ENCODE results near the gene CKS2.
"Not testable (repeated sequence)": the region's sequence is repeated elsewhere in the genome, so short reads cannot be mapped to it uniquely, and the experiment has no call there.

DNA sequence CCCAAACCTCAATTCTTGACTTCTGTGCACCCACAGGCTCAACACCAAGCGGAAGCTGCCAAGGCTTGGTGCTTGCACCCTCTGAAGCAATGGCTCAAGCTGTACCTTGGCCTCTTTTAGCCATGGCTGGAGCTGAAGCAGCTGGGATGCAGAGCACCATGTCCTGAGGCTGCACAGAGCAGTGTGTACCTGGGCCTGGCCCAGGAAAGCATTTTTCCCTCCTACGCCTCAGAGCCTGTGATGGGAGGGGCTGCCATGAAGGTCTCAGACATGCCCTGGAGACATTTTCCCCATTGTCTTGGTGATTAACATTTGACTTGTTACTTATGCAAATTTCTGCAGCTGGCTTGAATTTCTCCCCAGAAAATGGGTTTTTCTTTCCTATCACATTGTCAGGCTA lies 35.0 kb upstream of the CKS2 start:
- TF ChIP-seq, protein P1, sequence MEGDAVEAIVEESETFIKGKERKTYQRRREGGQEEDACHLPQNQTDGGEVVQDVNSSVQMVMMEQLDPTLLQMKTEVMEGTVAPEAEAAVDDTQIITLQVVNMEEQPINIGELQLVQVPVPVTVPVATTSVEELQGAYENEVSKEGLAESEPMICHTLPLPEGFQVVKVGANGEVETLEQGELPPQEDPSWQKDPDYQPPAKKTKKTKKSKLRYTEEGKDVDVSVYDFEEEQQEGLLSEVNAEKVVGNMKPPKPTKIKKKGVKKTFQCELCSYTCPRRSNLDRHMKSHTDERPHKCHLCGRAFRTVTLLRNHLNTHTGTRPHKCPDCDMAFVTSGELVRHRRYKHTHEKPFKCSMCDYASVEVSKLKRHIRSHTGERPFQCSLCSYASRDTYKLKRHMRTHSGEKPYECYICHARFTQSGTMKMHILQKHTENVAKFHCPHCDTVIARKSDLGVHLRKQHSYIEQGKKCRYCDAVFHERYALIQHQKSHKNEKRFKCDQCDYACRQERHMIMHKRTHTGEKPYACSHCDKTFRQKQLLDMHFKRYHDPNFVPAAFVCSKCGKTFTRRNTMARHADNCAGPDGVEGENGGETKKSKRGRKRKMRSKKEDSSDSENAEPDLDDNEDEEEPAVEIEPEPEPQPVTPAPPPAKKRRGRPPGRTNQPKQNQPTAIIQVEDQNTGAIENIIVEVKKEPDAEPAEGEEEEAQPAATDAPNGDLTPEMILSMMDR (IDR thresholded peaks at IDR 0.05): not testable (repeated sequence)
- TF ChIP-seq POLR2A (IDR thresholded peaks at IDR 0.05): not testable (repeated sequence)
